ENCODE results near the gene RCAN2.

- TF ChIP-seq CTCF (IDR thresholded peaks at IDR 0.05) (no peak), POLR2A (IDR thresholded peaks at IDR 0.05) (no peak)
These were observed 178.6 kb downstream of the RCAN2 start for GRCh38 chr6:46312654-46313053.

All from heart left ventricle (tissue), 13 donors.